HepG2 (cell line): ENCODE measurements around the gene H1-8. TPM values are rescaled to one million over a fixed set of nuclear protein-coding genes. Genes with fewer than 3 reads are reported as not detected.

ENCODE experiments used
- ATAC-seq: fragments of 200-7000 bp; cut with Tn5 transposase; 3 replicates; pipeline ENCODE4 v1.9.1; 2020; ENCODE audit warnings: mild to moderate bottlenecking, moderate library complexity
- BruUV-seq: library from RNA; stranded (reverse); fragments of 400-500 nt; replicated peaks from 2 replicates; lab custom pipeline; 2021; lab: Mats Ljungman, UMichigan
- CTCF ChIA-PET: fragments of 300-600 bp; formaldehyde crosslinking; extraction: SDS; loops from one replicate; lab custom pipeline; 2021; ENCODE audit warnings: low total read pairs, inconsistent platforms, low intra/inter-chr PET ratio; lab: Yijun Ruan, JAX
- POLR2A ChIA-PET: fragments of 350-600 bp; sonication (Branson Sonifier 250); formaldehyde crosslinking; loops from one replicate; lab custom pipeline; 2020; ENCODE audit warnings: antibody characterized with exemption, inconsistent platforms; lab: Yijun Ruan, JAX
- DNase-seq: peaks from one replicate; pipeline ENCODE4 v3.0.0-alpha.2; 2015; ENCODE audit warnings: low spot score
- FAIRE-seq: peaks from 3 replicates; lab custom pipeline; 2011; peaks lifted over from hg19 to GRCh38; lab: Jason Lieb, UNC
- H2AFZ ChIP-seq: one replicate; pipeline ENCODE4 v1.6.1; 2011; ENCODE audit warnings: low read length, inconsistent platforms
- H3K27ac ChIP-seq: fragments of 300-600 bp; 3 replicates; pipeline ENCODE4 v1.8.0; 2011; ENCODE audit warnings: mixed run types, mild to moderate bottlenecking, mixed read lengths, low read length, inconsistent platforms; ENCODE audit not compliant: insufficient read depth; ENCODE audit errors: extremely low read length
- H3K27me3 ChIP-seq, 2 experiments: fragments of 200-600 bp in 1 of 2; 2 replicates in 1 of 2; 3 replicates in 1 of 2; pipeline versions ENCODE4 v1.6.0 to v1.8.0; 2011; ENCODE audit warnings: low read length in 2 of 2, mild to moderate bottlenecking in 2 of 2, moderate library complexity in 2 of 2, inconsistent platforms in 1 of 2; ENCODE audit not compliant: insufficient read depth in 2 of 2, control insufficient read depth in 1 of 2
- H3K36me3 ChIP-seq, 2 experiments: fragments of 200-600 bp in 1 of 2; replicated peaks in 1 of 2; 2 replicates in 1 of 2; 3 replicates in 1 of 2; pipeline versions ENCODE4 v1.5.1 to v1.8.0; 2011; ENCODE audit warnings: low read length in 2 of 2, inconsistent platforms in 1 of 2; ENCODE audit not compliant: insufficient read depth in 2 of 2, control insufficient read depth in 1 of 2
- H3K4me1 ChIP-seq: 2 replicates; pipeline ENCODE4 v1.5.1; 2012; ENCODE audit warnings: low read length, inconsistent platforms; ENCODE audit not compliant: insufficient read depth
- H3K4me2 ChIP-seq: 2 replicates; pipeline ENCODE4 v1.6.0; 2011; ENCODE audit warnings: low read depth, low read length, inconsistent platforms
- H3K4me3 ChIP-seq, 3 experiments: fragments of 200-600 bp in 1 of 3; sonication (generic), shearing (Covaris generic) in 1 of 3; replicated peaks in 1 of 3; 2 replicates each; pipeline ENCODE4 v1.5.1; 2011 to 2016; ENCODE audit warnings: low read length in 3 of 3, inconsistent platforms in 2 of 3, low read depth in 2 of 3, mild to moderate bottlenecking in 2 of 3, control low read depth in 1 of 3, mixed read lengths in 1 of 3; ENCODE audit not compliant: insufficient read depth in 1 of 3
- H3K79me2 ChIP-seq: one replicate; pipeline ENCODE4 v1.6.1; 2011; ENCODE audit warnings: low read length, inconsistent platforms; ENCODE audit not compliant: insufficient read depth
- H3K9ac ChIP-seq: 2 replicates; pipeline ENCODE4 v1.6.0; 2011; ENCODE audit warnings: mild to moderate bottlenecking, low read depth, low read length, inconsistent platforms; ENCODE audit not compliant: insufficient read depth
- H3K9me3 ChIP-seq: 2 replicates; pipeline ENCODE4 v1.5.1; 2012; ENCODE audit warnings: mild to moderate bottlenecking, low read length
- H4K20me1 ChIP-seq: 2 replicates; pipeline ENCODE4 v1.6.0; 2011; ENCODE audit warnings: inconsistent platforms, mild to moderate bottlenecking, low read length, moderate library complexity; ENCODE audit not compliant: insufficient read depth
- ARHGAP35 ChIP-seq: sonication (generic); formaldehyde crosslinking; IDR thresholded peaks from 2 replicates; pipeline ENCODE4 v1.9.0; 2022; ENCODE audit warnings: mild to moderate bottlenecking, inconsistent platforms, moderate library complexity, missing genetic modification reagents, borderline replicate concordance
- ELK4 ChIP-seq: sonication (generic); formaldehyde crosslinking; IDR thresholded peaks from 2 replicates; pipeline ENCODE4 v1.9.0; 2021; ENCODE audit warnings: missing genetic modification reagents, borderline replicate concordance
- EP300 ChIP-seq, 3 experiments: sonication (generic) in 1 of 3; formaldehyde crosslinking in 1 of 3; IDR thresholded peaks; 2 replicates each; pipeline versions ENCODE4 v1.5.1 to v1.6.1; 2011 to 2020; ENCODE audit warnings: low read depth in 2 of 3, low read length in 2 of 3, borderline replicate concordance in 1 of 3, improper control_type of control experiment in 1 of 3, mild to moderate bottlenecking in 1 of 3, missing genetic modification reagents in 1 of 3, moderate library complexity in 1 of 3
- HNF4A ChIP-seq: sonication (generic); formaldehyde crosslinking; IDR thresholded peaks from 2 replicates; pipeline ENCODE4 v1.4.0; 2020; ENCODE audit warnings: missing genetic modification reagents
- HNRNPK ChIP-seq: fragments of 200-400 bp; formaldehyde crosslinking; IDR thresholded peaks from 2 replicates; pipeline ENCODE4 v1.6.1; 2018; ENCODE audit warnings: low read length, low read depth, moderate library complexity, mild to moderate bottlenecking; ENCODE audit not compliant: poor library complexity, severe bottlenecking
- MBD4 ChIP-seq: IDR thresholded peaks from 2 replicates; pipeline ENCODE4 v1.6.1; 2012; ENCODE audit warnings: low read length, inconsistent platforms, borderline replicate concordance
- PHF21A ChIP-seq: sonication (generic); formaldehyde crosslinking; IDR thresholded peaks from 2 replicates; pipeline ENCODE4 v1.5.0; 2020; ENCODE audit warnings: mild to moderate bottlenecking, missing genetic modification reagents
- STAG1 ChIP-seq: sonication (generic); formaldehyde crosslinking; IDR thresholded peaks from 2 replicates; pipeline ENCODE4 v1.4.0; 2020; ENCODE audit warnings: missing genetic modification reagents
- WIZ ChIP-seq: sonication (generic); formaldehyde crosslinking; IDR thresholded peaks from 2 replicates; pipeline ENCODE4 v1.5.1; 2020; ENCODE audit warnings: mild to moderate bottlenecking, missing genetic modification reagents
- ZNF205 ChIP-seq: IDR thresholded peaks from 2 replicates; pipeline ENCODE4 v1.6.1; 2018; ENCODE audit warnings: missing biosample characterization, missing genetic modification reagents
- ZNF629 ChIP-seq: sonication (generic); formaldehyde crosslinking; conservative IDR thresholded peaks from 2 replicates; pipeline ENCODE4 v1.5.0; 2020; ENCODE audit warnings: missing genetic modification reagents
- WGBS: methylation state at CpG from one replicate; pipeline ENCODE4 v1.1.6; 2017; ENCODE audit warnings: low lambda C conversion rate; 5-methylcytosine and 5-hydroxymethylcytosine counted together
- in situ Hi-C: cut with HindIII; loops from 2 replicates; pipeline ENCODE4 v1.10.0; 2017; ENCODE audit warnings: low pct_unique_long_range_greater_than_20kb; ENCODE audit not compliant: extremely low pct_ligation_motif_present
- intact Hi-C: fragments of 100-400 bp; cut with micrococcal nuclease; formaldehyde crosslinking; loops from one replicate; pipeline ENCODE4 v1.10.0; 2022; ENCODE audit not compliant: unreplicated experiment
- polyA plus RNA-seq, 8 experiments: library from polyadenylated mRNA; depleted of rRNA in 3 of 8; stranded (reverse) in 7 of 8; unstranded in 1 of 8; fragments of >200 nt; fragmentation: Illumina TruSeq in 4 of 8; extraction: Trizol in 4 of 8; gene quantifications; 2 replicates each; pipeline versions ENCODE4 v1.2.1 to v1.2.3, GENCODE V29; 2011 to 2016; ENCODE audit warnings: low read depth in 4 of 8, missing spikeins in 1 of 8, mixed read lengths in 1 of 8; ENCODE audit not compliant: insufficient read depth in 1 of 8
- total RNA-seq, 5 experiments: library from RNA; depleted of rRNA; stranded (reverse); fragments of >200 nt; fragmentation: Illumina TruSeq; extraction: Trizol; gene quantifications; 2 replicates each; pipeline ENCODE4 v1.2.3, GENCODE V29; 2016; ENCODE audit warnings: low read depth in 1 of 5
- TF ChIP-seq, protein P1 (sequence below): sonication (generic); formaldehyde crosslinking; IDR thresholded peaks from 2 replicates; pipeline ENCODE4 v1.5.1; 2020; ENCODE audit warnings: missing genetic modification reagents, mild to moderate bottlenecking, borderline replicate concordance

H1-8 gene
- total and polyA plus RNA-seq, 2 of the 13 experiments (the other 11 are each of a cell fraction or from before 2014, with no cell fraction given), result 0.08 TPM; not detected in 1

GRCh38 chr3:129529436-129530210 lies 13.4 kb upstream of the H1-8 start:
- CTCF ChIA-PET, result no interaction called here
- FAIRE-seq (no peak), ATAC-seq (no peak), DNase-seq (no peak)
- 82% methylated on average over 11 of the region's 12 CpGs for WGBS
- Histone ChIP-seq H4K20me1 (no peaks in the 10 kb centered on the region), H3K9me3 (no peaks in the 10 kb centered on the region), H3K4me1 (peaks cover 49% of the 10 kb centered on the region), H2AFZ (no peak overlapping the region), H3K27me3 (no peaks in the 10 kb centered on the region; a peak in 1 of 5 replicates), H3K4me3 (no peak overlapping the region; a peak in 1 of 6 replicates), H3K4me2 (no peak overlapping the region), H3K36me3 (no peaks in the 10 kb centered on the region), H3K9ac (no peak overlapping the region), H3K27ac (no peak overlapping the region), H3K79me2 (no peaks in the 10 kb centered on the region)
- intact Hi-C loops (no loop called here), in situ Hi-C loops (no loop called here)
- no TSS peak for BruUV-seq
- TF ChIP-seq STAG1 (no peak), MBD4 (no peak), ZNF629 (CRISPR knock-in tag) (peak; percentile 43; the same call in 1 of the 2 replicates)
- POLR2A ChIA-PET, result no interaction called here

DNA sequence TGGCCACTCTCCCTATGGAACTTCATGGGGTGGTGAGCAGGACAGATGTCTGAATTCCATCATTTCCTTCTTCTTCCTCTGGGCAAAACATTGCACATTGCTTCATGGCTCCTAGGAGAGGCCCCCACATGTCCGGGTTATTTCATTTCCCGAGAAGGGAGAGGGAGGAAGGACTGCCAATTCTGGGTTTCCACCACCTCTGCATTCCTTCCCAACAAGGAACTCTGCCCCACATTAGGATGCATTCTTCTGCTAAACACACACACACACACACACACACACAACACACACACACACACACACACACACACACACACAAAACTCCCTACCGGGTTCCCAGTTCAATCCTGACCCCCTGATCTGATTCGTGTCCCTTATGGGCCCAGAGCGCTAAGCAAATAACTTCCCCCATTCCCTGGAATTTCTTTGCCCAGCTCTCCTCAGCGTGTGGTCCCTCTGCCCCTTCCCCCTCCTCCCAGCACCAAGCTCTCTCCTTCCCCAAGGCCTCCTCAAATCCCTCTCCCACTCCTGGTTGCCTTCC lies 12.7 kb upstream of the H1-8 start:
- FAIRE-seq, result peak; percentile 34
- Histone ChIP-seq H3K4me3 (no peak overlapping the region; a peak in 1 of 6 replicates), H2AFZ (no peak overlapping the region), H3K36me3 (no peaks in the 10 kb centered on the region), H3K9ac (no peak overlapping the region), H3K4me2 (no peak overlapping the region; the same call in 1 of the 2 replicates), H3K9me3 (no peaks in the 10 kb centered on the region), H3K79me2 (no peaks in the 10 kb centered on the region), H3K27ac (no peak overlapping the region), H4K20me1 (no peaks in the 10 kb centered on the region), H3K4me1 (peaks cover 53% of the 10 kb centered on the region), H3K27me3 (no peaks in the 10 kb centered on the region; a peak in 1 of 5 replicates)
- in situ Hi-C loops (no loop called here), intact Hi-C loops (no loop called here)
- no peak for ATAC-seq
- BruUV-seq, result no TSS peak
- 14% methylated on average over 6 of the region's 6 CpGs for WGBS
- ChIA-PET CTCF (no interaction called here), POLR2A (interaction anchor here (1.5 kb wide), 1 partner anchor 66 kb away, joined by 4 read pairs; no protein-coding TSS in a partner anchor)
- no peak for DNase-seq
- TF ChIP-seq ARHGAP35 (CRISPR knock-in tag) (no peak), ZNF205 (CRISPR knock-in tag) (no peak), HNF4A (CRISPR knock-in tag) (no peak), HNRNPK (no peak), WIZ (CRISPR knock-in tag) (no peak), ELK4 (CRISPR knock-in tag) (no peak), PHF21A (CRISPR knock-in tag) (peak; percentile 16; the same call in 1 of the 2 replicates), EP300 (IDR thresholded peaks at IDR 0.05; ENCODE audit: low read depth in 2 of 2, low read length in 2 of 2) (no peak), EP300 (CRISPR knock-in tag; IDR thresholded peaks at IDR 0.05; ENCODE audit: borderline replicate concordance) (no peak)
- TF ChIP-seq, protein P1, sequence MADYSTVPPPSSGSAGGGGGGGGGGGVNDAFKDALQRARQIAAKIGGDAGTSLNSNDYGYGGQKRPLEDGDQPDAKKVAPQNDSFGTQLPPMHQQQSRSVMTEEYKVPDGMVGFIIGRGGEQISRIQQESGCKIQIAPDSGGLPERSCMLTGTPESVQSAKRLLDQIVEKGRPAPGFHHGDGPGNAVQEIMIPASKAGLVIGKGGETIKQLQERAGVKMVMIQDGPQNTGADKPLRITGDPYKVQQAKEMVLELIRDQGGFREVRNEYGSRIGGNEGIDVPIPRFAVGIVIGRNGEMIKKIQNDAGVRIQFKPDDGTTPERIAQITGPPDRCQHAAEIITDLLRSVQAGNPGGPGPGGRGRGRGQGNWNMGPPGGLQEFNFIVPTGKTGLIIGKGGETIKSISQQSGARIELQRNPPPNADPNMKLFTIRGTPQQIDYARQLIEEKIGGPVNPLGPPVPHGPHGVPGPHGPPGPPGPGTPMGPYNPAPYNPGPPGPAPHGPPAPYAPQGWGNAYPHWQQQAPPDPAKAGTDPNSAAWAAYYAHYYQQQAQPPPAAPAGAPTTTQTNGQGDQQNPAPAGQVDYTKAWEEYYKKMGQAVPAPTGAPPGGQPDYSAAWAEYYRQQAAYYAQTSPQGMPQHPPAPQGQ, result no peak
